H1 (cell line): ENCODE data around the gene FGF14. TPM values are rescaled to one million over a fixed set of nuclear protein-coding genes. Genes with fewer than 3 reads are reported as not detected.

Experiments
- CTCF ChIA-PET: fragments of 300-600 bp; sonication (Branson Sonifier 250); formaldehyde crosslinking; loops from one replicate; lab custom pipeline; 2021; ENCODE audit not compliant: partially characterized antibody; lab: Charles Lee
- POLR2A ChIA-PET: fragments of 300-600 bp; sonication (Branson Sonifier 250); formaldehyde crosslinking; loops from one replicate; lab custom pipeline; 2021; ENCODE audit warnings: inconsistent platforms; ENCODE audit not compliant: partially characterized antibody; lab: Charles Lee
- DNase-seq, 2 experiments: peaks; one replicate each; pipeline versions ENCODE4 v3.0.0 to v3.0.0-alpha.2; 2010 to 2022; ENCODE audit warnings: low spot score in 2 of 2, low read depth in 1 of 2, mixed read lengths in 1 of 2
- FAIRE-seq: peaks from 2 replicates; lab custom pipeline; 2011; peaks lifted over from hg19 to GRCh38; lab: Jason Lieb, UNC
- H2AFZ ChIP-seq: 2 replicates; pipeline ENCODE4 v1.8.1; 2012; ENCODE audit warnings: low read length, inconsistent platforms
- H2AK5ac ChIP-seq: 2 replicates; pipeline ENCODE4 v1.6.1; 2013; ENCODE audit warnings: low read depth, low read length
- H2BK120ac ChIP-seq: replicated peaks from 2 replicates; pipeline ENCODE3; 2013; ENCODE audit warnings: low read depth, low read length, inconsistent platforms
- H2BK12ac ChIP-seq: 2 replicates; pipeline ENCODE4 v1.6.1; 2013; ENCODE audit warnings: low read depth, low read length
- H2BK15ac ChIP-seq: 2 replicates; pipeline ENCODE4 v1.6.1; 2013; ENCODE audit warnings: low read length
- H2BK20ac ChIP-seq: 2 replicates; pipeline ENCODE4 v1.6.1; 2013; ENCODE audit warnings: low read length
- H2BK5ac ChIP-seq: 2 replicates; pipeline ENCODE4 v1.6.1; 2013; ENCODE audit warnings: low read depth, low read length
- H3K14ac ChIP-seq: 2 replicates; pipeline ENCODE4 v1.6.1; 2013; ENCODE audit warnings: inconsistent platforms; ENCODE audit not compliant: insufficient read length
- H3K18ac ChIP-seq: 2 replicates; pipeline ENCODE4 v1.6.1; 2013; ENCODE audit warnings: low read length; ENCODE audit errors: extremely low read depth
- H3K23ac ChIP-seq: 2 replicates; pipeline ENCODE4 v1.6.1; 2013; ENCODE audit warnings: inconsistent platforms; ENCODE audit not compliant: insufficient read length
- H3K23me2 ChIP-seq: 2 replicates; pipeline ENCODE4 v1.6.1; 2013; ENCODE audit warnings: low read depth, low read length
- H3K27ac ChIP-seq: 2 replicates; pipeline ENCODE4 v1.6.1; 2011; ENCODE audit warnings: low read depth, low read length, inconsistent platforms
- H3K27me3 ChIP-seq, 4 experiments: replicated peaks in 1 of 4; 1 replicate in 1 of 4; 2 replicates in 3 of 4; pipeline versions ENCODE4 v1.6.1 to v1.8.1; 2011 to 2013; ENCODE audit warnings: low read length in 3 of 4, mild to moderate bottlenecking in 3 of 4, inconsistent platforms in 2 of 4, mixed read lengths in 2 of 4, moderate library complexity in 1 of 4; ENCODE audit not compliant: control insufficient read depth in 3 of 4, insufficient read depth in 3 of 4; ENCODE audit errors: extremely low read depth in 1 of 4
- H3K36me3 ChIP-seq, 4 experiments: 2 replicates each; pipeline versions ENCODE4 v1.6.1 to v1.8.1; 2011 to 2013; ENCODE audit warnings: mild to moderate bottlenecking in 4 of 4, low read length in 3 of 4, moderate library complexity in 2 of 4, control low read depth in 1 of 4, inconsistent platforms in 1 of 4; ENCODE audit not compliant: insufficient read depth in 4 of 4, control insufficient read depth in 2 of 4
- H3K4ac ChIP-seq: replicated peaks from 2 replicates; pipeline ENCODE3; 2013; ENCODE audit warnings: low read length, low read depth, mixed read lengths, inconsistent platforms; ENCODE audit not compliant: insufficient read length
- H3K4me1 ChIP-seq, 4 experiments: replicated peaks in 1 of 4; 1 replicate in 1 of 4; 2 replicates in 3 of 4; pipeline versions ENCODE4 v1.6.1 to v1.8.1; 2011 to 2013; ENCODE audit warnings: low read length in 3 of 4, inconsistent platforms in 2 of 4, mixed read lengths in 1 of 4; ENCODE audit not compliant: insufficient read depth in 4 of 4, control insufficient read depth in 3 of 4
- H3K4me2 ChIP-seq, 2 experiments: 2 replicates each; pipeline versions ENCODE4 v1.6.1 to v1.8.1; 2011 to 2013; ENCODE audit warnings: low read depth in 2 of 2, low read length in 2 of 2, control low read depth in 1 of 2, inconsistent platforms in 1 of 2, mild to moderate bottlenecking in 1 of 2; ENCODE audit not compliant: insufficient read depth in 1 of 2
- H3K4me3 ChIP-seq, 4 experiments: fragments of 200-600, 300-600 bp in 1 of 4; sonication (generic), shearing (Covaris generic), sonication (Bioruptor Twin) in 1 of 4; 2 replicates each; pipeline versions ENCODE4 v1.5.1 to v1.8.1; 2011 to 2016; ENCODE audit warnings: low read length in 4 of 4, low read depth in 3 of 4, control low read depth in 2 of 4, inconsistent platforms in 2 of 4, mild to moderate bottlenecking in 2 of 4, mixed read lengths in 1 of 4, moderate library complexity in 1 of 4; ENCODE audit not compliant: insufficient read depth in 2 of 4; ENCODE audit errors: extremely low read depth in 1 of 4
- H3K56ac ChIP-seq: replicated peaks from 2 replicates; pipeline ENCODE3; 2013; ENCODE audit warnings: low read depth, mild to moderate bottlenecking, mixed read lengths, low read length, inconsistent platforms; ENCODE audit not compliant: insufficient read length
- H3K79me1 ChIP-seq: 2 replicates; pipeline ENCODE4 v1.6.1; 2013; ENCODE audit warnings: low read depth, low read length, control low read depth
- H3K79me2 ChIP-seq, 2 experiments: 2 replicates each; pipeline versions ENCODE4 v1.6.1 to v1.8.1; 2012 to 2013; ENCODE audit warnings: low read length in 2 of 2, mild to moderate bottlenecking in 2 of 2, inconsistent platforms in 1 of 2; ENCODE audit not compliant: insufficient read depth in 2 of 2, control insufficient read depth in 1 of 2
- H3K9ac ChIP-seq, 4 experiments: replicated peaks in 1 of 4; 1 replicate in 1 of 4; 2 replicates in 3 of 4; pipeline versions ENCODE4 v1.6.1 to v1.8.1; 2011 to 2013; ENCODE audit warnings: low read depth in 3 of 4, low read length in 3 of 4, control low read depth in 2 of 4, mild to moderate bottlenecking in 2 of 4, moderate library complexity in 2 of 4, inconsistent platforms in 1 of 4; ENCODE audit errors: extremely low read depth in 1 of 4
- H3K9me3 ChIP-seq, 2 experiments: 2 replicates each; pipeline versions ENCODE4 v1.6.1 to v1.8.1; 2012 to 2013; ENCODE audit warnings: mild to moderate bottlenecking in 2 of 2, moderate library complexity in 2 of 2, control low read depth in 1 of 2, inconsistent platforms in 1 of 2, low read depth in 1 of 2, low read length in 1 of 2, mixed read lengths in 1 of 2; ENCODE audit not compliant: insufficient read depth in 2 of 2
- H4K20me1 ChIP-seq, 2 experiments: replicated peaks in 1 of 2; 2 replicates each; pipeline versions ENCODE3 to v1.8.1; 2011 to 2013; ENCODE audit warnings: inconsistent platforms in 2 of 2, low read length in 2 of 2, mild to moderate bottlenecking in 1 of 2; ENCODE audit not compliant: insufficient read depth in 2 of 2, control insufficient read depth in 1 of 2
- H4K5ac ChIP-seq: 2 replicates; pipeline ENCODE4 v1.6.1; 2013; ENCODE audit warnings: low read length, low read depth, mixed read lengths, inconsistent platforms; ENCODE audit not compliant: insufficient read length
- H4K8ac ChIP-seq: 2 replicates; pipeline ENCODE4 v1.8.0; 2013; ENCODE audit warnings: mild to moderate bottlenecking, moderate library complexity, low read length, inconsistent platforms; ENCODE audit not compliant: insufficient read depth; ENCODE audit errors: extremely low read depth
- H4K91ac ChIP-seq: replicated peaks from 2 replicates; pipeline ENCODE3; 2013; ENCODE audit warnings: low read length, mixed read lengths, inconsistent platforms; ENCODE audit not compliant: insufficient read length
- CHD1 ChIP-seq: IDR thresholded peaks from 2 replicates; pipeline ENCODE4 v1.6.1; 2012; ENCODE audit warnings: low read depth, low read length, improper control_type of control experiment
- EZH2 ChIP-seq: fragments of 200-600 bp; sonication (generic); IDR thresholded peaks from 2 replicates; pipeline ENCODE4 v1.7.1; 2012; ENCODE audit warnings: low read depth, mild to moderate bottlenecking, moderate library complexity, low read length, inconsistent platforms; ENCODE audit not compliant: severe bottlenecking
- SAP30 ChIP-seq: fragments of 300-600 bp; sonication (generic); IDR thresholded peaks from 2 replicates; pipeline ENCODE4 v1.7.1; 2012; ENCODE audit warnings: low read length, moderate library complexity, mild to moderate bottlenecking, inconsistent platforms; ENCODE audit not compliant: insufficient read depth, insufficient replicate concordance
- polyA plus RNA-seq, 7 experiments: library from polyadenylated mRNA; depleted of rRNA in 3 of 7; stranded (reverse) in 5 of 7; unstranded in 2 of 7; fragments of >200 nt in 5 of 7; fragments of 200-250 nt in 2 of 7; gene quantifications; 1 replicate in 5 of 7; 2 replicates in 1 of 7; 4 replicates in 1 of 7; pipeline versions ENCODE4 v1.2.1 to v1.2.3, GENCODE V29; 2011 to 2013; ENCODE audit warnings: missing spikeins in 2 of 7, mixed read lengths in 2 of 7
- total RNA-seq: library from RNA; stranded (reverse); fragmentation: NEBNext Ultra II Directional; extraction: Animal tissue kit (Norgen Biotek cat#: 25700); gene quantifications from 2 replicates; pipeline ENCODE4 v1.2.1, GENCODE V29; 2021

The FGF14 gene
- total and polyA plus RNA-seq, 2 of the 8 experiments (the other 6 are each of a cell fraction or from before 2014, with no cell fraction given): 0.05 to 0.58 TPM

DNA sequence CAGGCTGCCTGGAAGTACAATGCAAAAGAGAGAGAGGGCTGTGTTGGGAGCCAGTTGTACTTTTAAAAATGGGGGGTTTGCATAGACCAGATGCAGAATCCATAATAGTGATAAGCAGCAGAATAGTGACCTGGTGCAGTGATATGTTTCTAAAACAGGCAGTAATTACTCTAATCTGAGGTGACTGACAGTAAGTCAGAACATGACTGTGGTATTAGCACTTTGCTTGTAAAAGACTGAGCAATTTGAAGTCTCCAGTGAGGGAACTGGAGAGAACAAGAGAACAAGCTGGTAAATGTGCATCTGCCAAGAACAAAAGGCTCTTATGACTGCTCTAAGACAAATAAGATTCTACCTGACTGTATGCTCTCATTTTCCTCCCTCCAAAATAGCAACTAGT is 565.9 kb downstream of the FGF14 start:
- no peak overlapping the region for H3K14ac ChIP-seq
- H3K9me3 ChIP-seq: peaks cover 0 to under 1% of the 10 kb centered on the region in 2 experiments; a peak in 1 of 4 replicates
- H3K9ac ChIP-seq: no peak overlapping the region
- no peaks in the 10 kb centered on the region for H3K79me2 ChIP-seq
- no peak overlapping the region for H3K4ac ChIP-seq
- no peak overlapping the region for H2BK15ac ChIP-seq
- FAIRE-seq: no peak
- H3K36me3 ChIP-seq: no peaks in the 10 kb centered on the region
- no peak overlapping the region for H4K91ac ChIP-seq
- H3K27ac ChIP-seq: no peak overlapping the region
- no peak overlapping the region for H4K8ac ChIP-seq
- no peak overlapping the region for H2BK120ac ChIP-seq
- H2AFZ ChIP-seq: no peak overlapping the region
- no peak overlapping the region for H4K5ac ChIP-seq
- CTCF ChIA-PET: interaction anchor here (0.7 to 2.2 kb wide), 2 partner anchors 9 to 45 kb away, joined by 3 to 5 read pairs; no protein-coding TSS in a partner anchor
- H3K79me1 ChIP-seq: no peaks in the 10 kb centered on the region
- no peak overlapping the region for H3K4me2 ChIP-seq
- H2BK20ac ChIP-seq: no peak overlapping the region
- no peaks in the 10 kb centered on the region for H3K27me3 ChIP-seq
- no peaks in the 10 kb centered on the region for H3K23me2 ChIP-seq
- DNase-seq: no peak
- no peak overlapping the region for H3K4me3 ChIP-seq
- no peak overlapping the region for H2AK5ac ChIP-seq
- no peaks in the 10 kb centered on the region for H3K4me1 ChIP-seq
- TF ChIP-seq CHD1 (no peak), EZH2 (no peak), SAP30 (no peak)
- H2BK12ac ChIP-seq: no peak overlapping the region
- POLR2A ChIA-PET: no interaction called here
- no peaks in the 10 kb centered on the region for H4K20me1 ChIP-seq
- no peak overlapping the region for H3K56ac ChIP-seq
- H2BK5ac ChIP-seq: no peak overlapping the region
- no peak overlapping the region for H3K23ac ChIP-seq
- H3K18ac ChIP-seq: no peak overlapping the region
